ENCODE data around the gene MAPK6.
A peak's percentile ranks its signal among the peaks of the same experiment; 100 is the strongest.

MAPK6 gene

GRCh38 chr15:52107238-52107637, 88.2 kb downstream of the MAPK6 start:
- Mint-ChIP-seq H3K36me3 (ENCODE audit: low read depth) (no peaks in the 10 kb centered on the region), H3K4me3 (no peak overlapping the region), H3K27me3 (peaks cover 36% of the 10 kb centered on the region), H3K4me1 (ENCODE audit: low read depth) (peaks cover 2% of the 10 kb centered on the region), H3K9me3 (no peaks in the 10 kb centered on the region), H3K27ac (no peak overlapping the region)
- DNase-seq = no peak

- H3K27ac Mint-ChIP-seq = no peak overlapping the region
- no peak overlapping the region for H3K4me3 Mint-ChIP-seq
Measured at GRCh38 chr15:52109559-52110451, 90.8 kb downstream of the MAPK6 start.

GRCh38 chr15:52111517-52112202, 92.6 kb downstream of the MAPK6 start:
- Mint-ChIP-seq H3K27me3 (peaks cover 44% of the 10 kb centered on the region), H3K36me3 (ENCODE audit: low read depth) (no peaks in the 10 kb centered on the region), H3K4me3 (peak overlapping the region; percentile 72), H3K27ac (no peak overlapping the region), H3K4me1 (ENCODE audit: low read depth) (peaks cover 11% of the 10 kb centered on the region), H3K9me3 (no peaks in the 10 kb centered on the region)
- DNase-seq = no peak

More at GRCh38 chr15:52109559-52110451, 90.8 kb downstream of the MAPK6 start:
- Mint-ChIP-seq H3K9me3 (no peaks in the 10 kb centered on the region), H3K36me3 (ENCODE audit: low read depth) (no peaks in the 10 kb centered on the region), H3K27me3 (peaks cover 44% of the 10 kb centered on the region), H3K4me1 (ENCODE audit: low read depth) (peaks cover 2% of the 10 kb centered on the region)
- no peak for DNase-seq

GRCh38 chr15:52112203-52112750, 93.3 kb downstream of the MAPK6 start:
- H3K4me3 Mint-ChIP-seq = peak overlapping the region; percentile 72
- no peak overlapping the region for H3K27ac Mint-ChIP-seq
- no peaks in the 10 kb centered on the region for H3K9me3 Mint-ChIP-seq
- peaks cover 44% of the 10 kb centered on the region for H3K27me3 Mint-ChIP-seq
- peak; percentile 71 for DNase-seq
- H3K4me1 Mint-ChIP-seq (ENCODE audit: low read depth) = peaks cover 13% of the 10 kb centered on the region
- H3K36me3 Mint-ChIP-seq (ENCODE audit: low read depth) = no peaks in the 10 kb centered on the region

GRCh38 chr15:52113235-52113634, 94.2 kb downstream of the MAPK6 start:
- no peak overlapping the region for H3K4me3 Mint-ChIP-seq
- no peak overlapping the region for H3K27ac Mint-ChIP-seq
- no peak for DNase-seq
- H3K27me3 Mint-ChIP-seq = peaks cover 41% of the 10 kb centered on the region
- peaks cover 14% of the 10 kb centered on the region for H3K4me1 Mint-ChIP-seq (ENCODE audit: low read depth)
- H3K36me3 Mint-ChIP-seq (ENCODE audit: low read depth) = no peaks in the 10 kb centered on the region
- H3K9me3 Mint-ChIP-seq = no peaks in the 10 kb centered on the region

GRCh38 chr15:52113708-52114107, 94.7 kb downstream of the MAPK6 start:
- Mint-ChIP-seq H3K36me3 (ENCODE audit: low read depth) (no peaks in the 10 kb centered on the region), H3K27me3 (peaks cover 36% of the 10 kb centered on the region), H3K4me1 (ENCODE audit: low read depth) (peaks cover 14% of the 10 kb centered on the region), H3K9me3 (no peaks in the 10 kb centered on the region), H3K4me3 (no peak overlapping the region), H3K27ac (no peak overlapping the region)
- DNase-seq = no peak

- Mint-ChIP-seq H3K27ac (no peak overlapping the region), H3K9me3 (no peaks in the 10 kb centered on the region), H3K36me3 (ENCODE audit: low read depth) (no peaks in the 10 kb centered on the region), H3K4me3 (no peak overlapping the region), H3K27me3 (peaks cover 32% of the 10 kb centered on the region), H3K4me1 (ENCODE audit: low read depth) (peaks cover 14% of the 10 kb centered on the region)
- no peak for DNase-seq
Measured at GRCh38 chr15:52114261-52115055, 95.4 kb downstream of the MAPK6 start.

GRCh38 chr15:52115598-52116427, 96.8 kb downstream of the MAPK6 start:
- Mint-ChIP-seq H3K9me3 (no peaks in the 10 kb centered on the region), H3K27ac (no peak overlapping the region), H3K4me1 (ENCODE audit: low read depth) (peaks cover 14% of the 10 kb centered on the region), H3K27me3 (peaks cover 18% of the 10 kb centered on the region), H3K36me3 (ENCODE audit: low read depth) (no peaks in the 10 kb centered on the region), H3K4me3 (no peak overlapping the region)
- no peak for DNase-seq
